Parathyroid adenoma (tissue), 2 donors: ENCODE measurements around the gene PTPRT.

Experiments used
- H2AFZ ChIP-seq: fragments of 300-600 bp; sonication (generic); one replicate; pipeline ENCODE4 v1.7.0; 2017; ENCODE audit warnings: antibody characterized with exemption, mild to moderate bottlenecking
- H3K27ac ChIP-seq: fragments of 300-600 bp; sonication (generic); one replicate; pipeline ENCODE4 v1.7.0; 2017
- H3K27me3 ChIP-seq: fragments of 300-600 bp; sonication (generic); one replicate; pipeline ENCODE4 v1.7.0; 2017; ENCODE audit warnings: low read length; ENCODE audit not compliant: control insufficient read depth, insufficient read depth
- H3K36me3 ChIP-seq: fragments of 300-600 bp; sonication (generic); one replicate; pipeline ENCODE4 v1.7.0; 2017; ENCODE audit warnings: low read length; ENCODE audit not compliant: control insufficient read depth, insufficient read depth
- H3K4me1 ChIP-seq: fragments of 300-600 bp; sonication (generic); one replicate; pipeline ENCODE4 v1.7.0; 2017; ENCODE audit warnings: control low read depth
- H3K4me2 ChIP-seq: fragments of 300-600 bp; sonication (generic); one replicate; pipeline ENCODE4 v1.7.0; 2017; ENCODE audit warnings: low read length
- H3K4me3 ChIP-seq: fragments of 300-600 bp; sonication (generic); one replicate; pipeline ENCODE4 v1.7.0; 2017; ENCODE audit warnings: low read depth, low read length
- H3K79me2 ChIP-seq: fragments of 300-600 bp; sonication (generic); one replicate; pipeline ENCODE4 v1.7.0; 2017; ENCODE audit warnings: control low read depth
- H3K9ac ChIP-seq: fragments of 300-600 bp; sonication (generic); one replicate; pipeline ENCODE4 v1.7.0; 2017; ENCODE audit warnings: mild to moderate bottlenecking
- H3K9me3 ChIP-seq: fragments of 300-600 bp; sonication (generic); one replicate; pipeline ENCODE4 v1.7.0; 2017; ENCODE audit warnings: low read length; ENCODE audit not compliant: control insufficient read depth
- CTCF ChIP-seq: fragments of 300-600 bp; sonication (generic); IDR thresholded peaks from one replicate; pipeline ENCODE4 v1.7.0; 2017; ENCODE audit warnings: antibody characterized with exemption, mild to moderate bottlenecking
- donor health status: primary hyperparathyroidism.

PTPRT gene

GRCh38 chr20:42887281-42887680, 302.4 kb downstream of the PTPRT start:
- Histone ChIP-seq H3K9ac (no peak overlapping the region), H3K36me3 (no peaks in the 10 kb centered on the region), H3K79me2 (peaks cover 29% of the 10 kb centered on the region), H2AFZ (no peak overlapping the region), H3K27ac (no peak overlapping the region), H3K27me3 (no peaks in the 10 kb centered on the region), H3K9me3 (no peaks in the 10 kb centered on the region), H3K4me3 (no peak overlapping the region), H3K4me2 (no peak overlapping the region), H3K4me1 (no peaks in the 10 kb centered on the region)
- no peak for TF ChIP-seq CTCF

- TF ChIP-seq CTCF, result no peak
- H3K36me3 ChIP-seq, result no peaks in the 10 kb centered on the region
- H3K27ac ChIP-seq, result no peak overlapping the region
Measured at GRCh38 chr20:42886801-42887200, 302.9 kb downstream of the PTPRT start.

GRCh38 chr20:42886046-42886445, 303.7 kb downstream of the PTPRT start:
- Histone ChIP-seq H3K4me2 (no peak overlapping the region), H3K4me3 (no peak overlapping the region), H3K27me3 (no peaks in the 10 kb centered on the region), H3K79me2 (peaks cover 27% of the 10 kb centered on the region), H3K4me1 (no peaks in the 10 kb centered on the region), H3K9ac (no peak overlapping the region), H3K9me3 (no peaks in the 10 kb centered on the region), H3K36me3 (no peaks in the 10 kb centered on the region), H3K27ac (no peak overlapping the region), H2AFZ (no peak overlapping the region)
- no peak for TF ChIP-seq CTCF

More at GRCh38 chr20:42886801-42887200, 302.9 kb downstream of the PTPRT start:
- H3K4me2 ChIP-seq, result no peak overlapping the region
- H3K9ac ChIP-seq, result no peak overlapping the region
- no peak overlapping the region for H3K4me3 ChIP-seq
- no peaks in the 10 kb centered on the region for H3K9me3 ChIP-seq
- no peaks in the 10 kb centered on the region for H3K27me3 ChIP-seq
- peaks cover 29% of the 10 kb centered on the region for H3K79me2 ChIP-seq
- H3K4me1 ChIP-seq, result no peaks in the 10 kb centered on the region
- H2AFZ ChIP-seq, result no peak overlapping the region

GRCh38 chr20:42875581-42875980, 314.1 kb downstream of the PTPRT start:
- TF ChIP-seq CTCF, result no peak

GRCh38 chr20:42873259-42873658, 316.4 kb downstream of the PTPRT start:
- Histone ChIP-seq H3K4me3 (no peak overlapping the region), H3K36me3 (no peaks in the 10 kb centered on the region), H3K27me3 (no peaks in the 10 kb centered on the region), H3K4me1 (peaks cover 4% of the 10 kb centered on the region), H3K79me2 (no peaks in the 10 kb centered on the region), H3K4me2 (no peak overlapping the region), H3K27ac (no peak overlapping the region), H3K9ac (no peak overlapping the region), H3K9me3 (no peaks in the 10 kb centered on the region), H2AFZ (no peak overlapping the region)
- no peak for TF ChIP-seq CTCF

More at GRCh38 chr20:42875581-42875980, 314.1 kb downstream of the PTPRT start:
- Histone ChIP-seq H3K4me1 (peaks cover 4% of the 10 kb centered on the region), H3K4me3 (no peak overlapping the region), H3K9me3 (no peaks in the 10 kb centered on the region), H3K79me2 (peaks cover 6% of the 10 kb centered on the region), H3K4me2 (no peak overlapping the region), H2AFZ (no peak overlapping the region), H3K27ac (no peak overlapping the region), H3K36me3 (no peaks in the 10 kb centered on the region), H3K27me3 (no peaks in the 10 kb centered on the region), H3K9ac (no peak overlapping the region)
